ENCODE measurements around the gene CETN1. TPM values are rescaled to one million over a fixed set of nuclear protein-coding genes. Genes with fewer than 3 reads are reported as not detected.

Gene CETN1
- total RNA-seq, 2 donors from 2014 or later = not detected

DNA sequence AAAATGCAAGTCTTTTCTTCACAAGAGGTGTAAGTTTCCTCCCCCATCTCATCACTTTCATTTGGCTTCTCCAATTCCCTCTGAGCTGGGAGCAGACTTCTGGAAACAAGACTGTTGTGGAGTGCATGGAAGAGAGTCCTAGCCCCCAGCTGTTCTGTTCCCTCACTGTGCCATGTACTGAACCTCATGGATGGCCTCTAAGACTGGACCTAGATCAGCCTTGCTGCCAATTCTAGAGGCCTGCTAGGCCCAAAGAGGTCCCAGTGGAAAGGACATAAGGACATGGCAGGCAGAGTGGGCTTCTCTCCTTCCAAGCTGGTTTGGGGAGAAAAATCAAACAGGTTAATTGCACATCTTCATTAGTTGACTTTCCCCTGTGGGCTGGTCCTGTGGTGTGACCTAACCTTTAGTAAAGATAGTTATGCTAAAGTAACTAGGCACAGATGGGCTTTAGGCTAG is 7.3 kb upstream of the CETN1 start:
- Histone ChIP-seq H3K4me3 (no peak overlapping the region), H3K27ac (no peak overlapping the region), H3K9ac (ENCODE audit: low read depth in 2 of 2, low read length in 2 of 2) (no peak overlapping the region), H3K27me3 (no peaks in the 10 kb centered on the region), H3K36me3 (no peaks in the 10 kb centered on the region), H3K4me1 (no peaks in the 10 kb centered on the region), H3K9me3 (no peaks in the 10 kb centered on the region)
- TF ChIP-seq CTCF (IDR thresholded peaks at IDR 0.05) = no peak
- intact Hi-C loops (cut with DNase I) = no loop called here
- no peak for DNase-seq

DNA sequence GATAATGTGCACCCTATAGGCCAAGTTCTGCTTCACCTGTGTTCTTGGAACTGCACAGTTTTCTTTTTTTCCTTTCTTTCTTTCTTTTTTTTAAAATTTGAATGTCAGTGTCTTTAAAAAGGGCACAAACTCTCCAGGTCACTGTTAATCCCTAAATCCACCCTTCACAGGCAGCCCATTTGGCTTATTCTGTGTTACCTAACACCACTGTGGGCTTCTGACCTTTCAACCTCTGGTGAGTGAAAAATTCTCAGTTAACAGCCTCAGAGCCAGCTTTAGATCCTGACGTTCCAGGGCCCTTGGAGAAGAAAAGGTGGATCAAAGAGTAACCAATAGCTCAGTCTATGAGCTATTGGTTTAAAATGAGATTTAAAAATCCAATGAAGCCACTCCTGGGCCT is 6.8 kb upstream of the CETN1 start:
- no peak for TF ChIP-seq CTCF (IDR thresholded peaks at IDR 0.05)
- no peak overlapping the region for H3K27ac ChIP-seq
- H3K9me3 ChIP-seq = no peaks in the 10 kb centered on the region
- intact Hi-C loops (cut with DNase I) = no loop called here
- DNase-seq = no peak
- H3K36me3 ChIP-seq = no peaks in the 10 kb centered on the region
- no peaks in the 10 kb centered on the region for H3K4me1 ChIP-seq
- no peak overlapping the region for H3K4me3 ChIP-seq
- no peaks in the 10 kb centered on the region for H3K27me3 ChIP-seq
- no peak overlapping the region for H3K9ac ChIP-seq (ENCODE audit: low read depth in 2 of 2, low read length in 2 of 2)

- H3K4me1 ChIP-seq = no peaks in the 10 kb centered on the region
- intact Hi-C loops (cut with DNase I) = no loop called here
- H3K9me3 ChIP-seq = no peaks in the 10 kb centered on the region
- H3K36me3 ChIP-seq = no peaks in the 10 kb centered on the region
- no peak overlapping the region for H3K27ac ChIP-seq
- no peaks in the 10 kb centered on the region for H3K27me3 ChIP-seq
- no peak overlapping the region for H3K9ac ChIP-seq (ENCODE audit: low read depth in 2 of 2, low read length in 2 of 2)
- no peak for TF ChIP-seq CTCF (IDR thresholded peaks at IDR 0.05)
- H3K4me3 ChIP-seq = no peak overlapping the region
- no peak for DNase-seq
Observed at GRCh38 chr18:574149-574860, 5.9 kb upstream of the CETN1 start.

- no peak overlapping the region for H3K4me3 ChIP-seq
- H3K36me3 ChIP-seq = no peaks in the 10 kb centered on the region
- no peak overlapping the region for H3K27ac ChIP-seq
- H3K4me1 ChIP-seq = no peaks in the 10 kb centered on the region
- intact Hi-C loops (cut with DNase I) = no loop called here
- no peaks in the 10 kb centered on the region for H3K27me3 ChIP-seq
- no peak for TF ChIP-seq CTCF (IDR thresholded peaks at IDR 0.05)
- no peaks in the 10 kb centered on the region for H3K9me3 ChIP-seq
- no peak overlapping the region for H3K9ac ChIP-seq (ENCODE audit: low read depth in 2 of 2, low read length in 2 of 2)
- no peak for DNase-seq
Observed at GRCh38 chr18:574865-575645, 5.1 kb upstream of the CETN1 start.

DNA sequence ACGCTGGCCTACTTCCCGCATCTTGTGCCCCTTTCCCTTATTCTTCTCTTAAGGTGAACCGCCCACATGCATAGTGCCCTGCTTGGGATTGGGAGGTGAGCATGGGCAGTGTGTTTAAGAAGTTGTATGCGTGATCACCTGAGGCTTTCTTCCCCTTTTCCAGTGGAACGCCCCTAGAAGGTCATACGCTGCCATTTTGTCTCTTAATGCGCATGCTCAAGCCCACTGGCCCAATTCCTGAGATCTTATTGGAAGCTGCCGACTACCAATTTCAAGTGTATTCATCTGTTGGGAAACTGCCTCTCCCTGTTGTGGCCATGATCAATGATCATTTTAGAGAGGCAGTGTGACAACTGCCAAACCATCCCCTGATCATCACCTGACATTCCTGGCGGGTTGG is 3.3 kb upstream of the CETN1 start:
- intact Hi-C loops (cut with DNase I) = no loop called here
- Histone ChIP-seq H3K27me3 (no peaks in the 10 kb centered on the region), H3K4me1 (no peaks in the 10 kb centered on the region), H3K4me3 (no peak overlapping the region), H3K9me3 (no peaks in the 10 kb centered on the region), H3K27ac (no peak overlapping the region), H3K9ac (ENCODE audit: low read depth in 2 of 2, low read length in 2 of 2) (no peak overlapping the region), H3K36me3 (no peaks in the 10 kb centered on the region)
- TF ChIP-seq CTCF (IDR thresholded peaks at IDR 0.05) = no peak
- no peak for DNase-seq
